Body of pancreas (tissue), 4 donors: ENCODE measurements around the gene SMCHD1. TPM values are rescaled to one million over a fixed set of nuclear protein-coding genes. Genes with fewer than 3 reads are reported as not detected.

Experiments
- ATAC-seq: fragments of 150-250 bp; one replicate; pipeline ENCODE4 v1.9.1; 2016
- DNase-seq, 4 donors: peaks; one replicate each; pipeline ENCODE4 v3.0.0-alpha.2; 2019
- H3K27ac ChIP-seq, 4 donors: fragments of 200-600 bp; sonication (generic); 1 replicate in 3 of 4; 2 replicates in 1 of 4; pipeline versions ENCODE4 v1.5.1 to v1.6.1; 2016 to 2019; ENCODE audit warnings: mild to moderate bottlenecking in 1 of 4, mixed read lengths in 1 of 4, moderate library complexity in 1 of 4
- H3K27me3 ChIP-seq, 2 donors: fragments of 200-600 bp; sonication (generic); one replicate each; pipeline ENCODE4 v1.6.0; 2016; ENCODE audit warnings: mild to moderate bottlenecking in 1 of 2
- H3K36me3 ChIP-seq, 2 donors: fragments of 200-600 bp; sonication (generic); replicated peaks in 1 of 2; 2 replicates each; pipeline ENCODE4 v1.5.1; 2016; ENCODE audit warnings: low read depth in 2 of 2; ENCODE audit not compliant: insufficient read depth in 1 of 2
- H3K4me1 ChIP-seq: fragments of 200-600 bp; sonication (generic); one replicate; pipeline ENCODE4 v1.6.0; 2016
- H3K4me3 ChIP-seq, 2 donors: fragments of 200-600 bp; sonication (generic); 1 replicate in 1 of 2; 2 replicates in 1 of 2; pipeline ENCODE4 v1.5.1; 2016 to 2019
- H3K9me3 ChIP-seq, 3 donors: fragments of 200-600 bp; sonication (generic); 1 replicate in 2 of 3; 2 replicates in 1 of 3; pipeline ENCODE4 v1.5.1; 2016
- CTCF ChIP-seq, 7 experiments: fragments of 450-650 bp in 4 of 7; fragments of 200-600 bp in 3 of 7; sonication (generic) in 3 of 7; IDR thresholded peaks; one replicate each; pipeline ENCODE4 v1.5.1; 2016 to 2019; ENCODE audit warnings: antibody characterized with exemption in 7 of 7
- POLR2A ChIP-seq, 3 donors: fragments of 450-650 bp; IDR thresholded peaks; one replicate each; pipeline ENCODE4 v1.6.1; 2016; ENCODE audit warnings: antibody characterized with exemption in 3 of 3, mild to moderate bottlenecking in 2 of 3
- WGBS, 2 donors: methylation state at CpG; one replicate each; pipeline ENCODE4 v1.1.5; 2017; 5-methylcytosine and 5-hydroxymethylcytosine counted together
- intact Hi-C: fragments of 100-400 bp; cut with DNase I; formaldehyde crosslinking; loops from one replicate; pipeline ENCODE4 v1.15.1; 2023
- total RNA-seq, 2 donors: library from RNA; depleted of rRNA; stranded (reverse); fragments of >200 nt; gene quantifications; one replicate each; pipeline ENCODE4 v1.1.0, GENCODE V29; 2016

The SMCHD1 gene
- total RNA-seq, 2 donors from 2014 or later = 56.0 to 100 TPM

GRCh38 chr18:2714140-2714539, 58.6 kb downstream of the SMCHD1 start:
- TF ChIP-seq CTCF (IDR thresholded peaks at IDR 0.05) = no peak
- no peak for TF ChIP-seq POLR2A (IDR thresholded peaks at IDR 0.05)
- no peak for ATAC-seq

DNA sequence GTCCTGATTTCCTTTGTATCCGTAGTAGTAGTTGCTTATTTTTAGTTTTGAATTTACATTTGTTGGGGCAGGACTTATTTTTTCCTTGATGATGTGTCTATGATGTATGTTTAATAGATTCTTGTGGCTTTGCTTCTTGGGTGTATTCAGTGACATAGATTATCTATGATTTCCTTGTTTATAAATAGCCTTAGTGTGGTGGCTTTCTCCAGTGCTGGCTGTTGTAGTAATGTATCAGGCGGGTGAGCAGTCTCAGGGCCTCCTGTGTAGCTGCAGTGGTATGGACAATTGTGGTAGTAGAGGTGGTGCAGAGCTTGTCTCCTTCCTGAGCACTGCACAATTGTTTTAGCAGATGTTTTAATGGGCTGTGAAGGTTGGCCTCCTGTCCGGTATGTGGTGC, 60.5 kb downstream of the SMCHD1 start:
- H3K4me3 ChIP-seq = no peak overlapping the region
- no peak for DNase-seq
- ATAC-seq = no peak
- H3K27ac ChIP-seq = no peak overlapping the region
- peaks cover 0 to 19% of the 10 kb centered on the region in 2 donors for H3K36me3 ChIP-seq
- TF ChIP-seq POLR2A (IDR thresholded peaks at IDR 0.05) (no peak), CTCF (IDR thresholded peaks at IDR 0.05) (no peak)
- no peaks in the 10 kb centered on the region for H3K9me3 ChIP-seq
- intact Hi-C loops = no loop called here
- H3K4me1 ChIP-seq = no peaks in the 10 kb centered on the region
- H3K27me3 ChIP-seq = no peaks in the 10 kb centered on the region
- 92 to 93% methylated on average over 2 to 3 of the region's 3 CpGs for WGBS, 2 donors

More at GRCh38 chr18:2714140-2714539, 58.6 kb downstream of the SMCHD1 start:
- Histone ChIP-seq H3K36me3 (peaks cover 0 to 18% of the 10 kb centered on the region in 2 donors), H3K4me3 (no peak overlapping the region), H3K27ac (no peak overlapping the region), H3K9me3 (no peaks in the 10 kb centered on the region), H3K4me1 (no peaks in the 10 kb centered on the region), H3K27me3 (no peaks in the 10 kb centered on the region)
- no peak for DNase-seq
- intact Hi-C loops = no loop called here

- no peaks in the 10 kb centered on the region for H3K27me3 ChIP-seq
- no peaks in the 10 kb centered on the region for H3K4me1 ChIP-seq
- intact Hi-C loops = no loop called here
- H3K4me3 ChIP-seq = no peak overlapping the region
- 71 to 76% methylated on average over 3 to 6 of the region's 6 CpGs for WGBS, 2 donors
- no peak overlapping the region for H3K27ac ChIP-seq
- no peaks in the 10 kb centered on the region for H3K9me3 ChIP-seq
- TF ChIP-seq CTCF (IDR thresholded peaks at IDR 0.05) = no peak
- DNase-seq (no peak), ATAC-seq (no peak)
- peaks cover 0 to 25% of the 10 kb centered on the region in 2 donors for H3K36me3 ChIP-seq
These were observed 61.1 kb downstream of the SMCHD1 start for GRCh38 chr18:2716394-2717326.

DNA sequence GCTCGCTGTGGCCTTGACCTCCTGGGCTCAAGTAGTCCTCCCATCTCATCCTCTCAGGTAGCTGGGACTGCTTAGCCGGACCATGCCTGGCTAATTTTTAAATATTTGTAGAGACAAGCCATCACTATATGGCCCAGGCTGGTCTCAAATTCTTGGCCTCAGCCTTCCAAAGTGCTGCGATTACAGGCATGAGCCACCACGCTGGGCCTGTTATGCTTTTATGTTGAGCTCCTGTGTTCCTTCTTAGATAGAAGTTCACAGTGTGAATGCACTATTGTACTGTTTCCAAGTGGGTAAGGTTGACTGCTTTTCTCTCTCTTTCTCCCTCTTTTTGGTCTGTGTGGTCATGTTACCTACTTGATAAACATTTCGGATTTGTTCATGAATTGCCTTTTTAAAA, 61.9 kb downstream of the SMCHD1 start:
- Histone ChIP-seq H3K9me3 (no peaks in the 10 kb centered on the region), H3K4me3 (no peak overlapping the region), H3K27ac (no peak overlapping the region), H3K4me1 (no peaks in the 10 kb centered on the region), H3K27me3 (no peaks in the 10 kb centered on the region), H3K36me3 (peaks cover 0 to 25% of the 10 kb centered on the region in 2 donors)
- DNase-seq (no peak), ATAC-seq (no peak)
- WGBS, 2 donors = 88 to 90% methylated on average over 5 of the region's 5 CpGs
- TF ChIP-seq POLR2A (IDR thresholded peaks at IDR 0.05) = no peak
- no peak for TF ChIP-seq CTCF (IDR thresholded peaks at IDR 0.05)
- intact Hi-C loops = no loop called here

DNA sequence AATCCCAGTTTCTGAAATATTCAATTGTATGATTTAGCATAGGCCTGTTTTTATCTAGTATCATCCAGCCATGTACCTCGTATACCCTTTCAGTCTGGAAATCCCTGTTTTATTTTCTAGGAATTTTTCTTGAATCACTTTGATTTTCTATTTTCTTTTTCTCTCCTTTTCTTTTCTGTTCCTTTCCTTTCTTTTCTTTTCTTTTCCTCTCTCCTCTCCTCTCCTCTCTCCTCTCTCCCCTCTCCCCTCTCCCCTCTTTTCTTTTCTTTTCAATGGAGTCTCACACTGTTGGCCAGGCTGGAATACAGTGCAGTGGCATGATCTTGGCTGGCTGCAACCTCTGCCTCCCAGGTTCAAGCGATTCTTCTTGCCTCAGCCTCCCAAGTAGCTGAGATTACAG, 63.5 kb downstream of the SMCHD1 start:
- intact Hi-C loops = no loop called here
- DNase-seq = no peak
- no peak for TF ChIP-seq POLR2A (IDR thresholded peaks at IDR 0.05)
- no peak for TF ChIP-seq CTCF (IDR thresholded peaks at IDR 0.05)
- Histone ChIP-seq H3K27ac (no peak overlapping the region), H3K4me3 (no peak overlapping the region), H3K4me1 (no peaks in the 10 kb centered on the region), H3K9me3 (no peaks in the 10 kb centered on the region), H3K36me3 (peaks cover 0 to 20% of the 10 kb centered on the region in 2 donors), H3K27me3 (no peaks in the 10 kb centered on the region)
- ATAC-seq = no peak
- 93 to 98% methylated on average over 2 of the region's 2 CpGs for WGBS, 2 donors
